Type B pancreatic cell (in vitro differentiated cells): ENCODE data around the gene QPCT. TPM values are rescaled to one million over a fixed set of nuclear protein-coding genes. Genes with fewer than 3 reads are reported as not detected.
A peak's percentile ranks its signal among the peaks of the same experiment; 100 is the strongest.

Source experiments
- DNase-seq: peaks from one replicate; pipeline ENCODE4 v3.0.0; 2021; ENCODE audit warnings: mixed read lengths; ENCODE audit not compliant: unreplicated experiment; ENCODE audit errors: extremely low spot score
- H3K27ac Mint-ChIP-seq: 2 replicates; pipeline ENCODE4 v1.8.0; 2021; ENCODE audit warnings: mild to moderate bottlenecking, mixed read lengths
- H3K27me3 Mint-ChIP-seq: 2 replicates; pipeline ENCODE4 v1.8.0; 2021; ENCODE audit warnings: mixed read lengths
- H3K36me3 Mint-ChIP-seq: 2 replicates; pipeline ENCODE4 v1.8.0; 2021; ENCODE audit warnings: mixed read lengths
- H3K4me1 Mint-ChIP-seq: one replicate; pipeline ENCODE4 v1.8.0; 2021; ENCODE audit warnings: mixed read lengths; ENCODE audit not compliant: unreplicated experiment
- H3K4me3 Mint-ChIP-seq: 2 replicates; pipeline ENCODE4 v1.8.0; 2021; ENCODE audit warnings: mild to moderate bottlenecking, mixed read lengths
- H3K9me3 Mint-ChIP-seq: 2 replicates; pipeline ENCODE4 v1.8.0; 2021; ENCODE audit warnings: mixed read lengths
- CTCF ChIP-seq: fragments of 200-600 bp; sonication (generic); conservative IDR thresholded peaks from 2 replicates; pipeline ENCODE4 v1.5.0; 2021; ENCODE audit warnings: antibody characterized with exemption, mild to moderate bottlenecking
- total RNA-seq: library from RNA; stranded (reverse); gene quantifications from 2 replicates; pipeline ENCODE4 v1.2.1, GENCODE V29; 2021; ENCODE audit warnings: low replicate concordance

QPCT gene
- total RNA-seq, 1 donor from 2014 or later = 0.72 TPM

- Mint-ChIP-seq H3K36me3 (no peaks in the 10 kb centered on the region), H3K27ac (no peak overlapping the region), H3K27me3 (no peaks in the 10 kb centered on the region), H3K4me3 (no peak overlapping the region), H3K9me3 (peaks cover 3% of the 10 kb centered on the region), H3K4me1 (no peaks in the 10 kb centered on the region)
- no peak for DNase-seq
- TF ChIP-seq CTCF = no peak
These were observed 23.6 kb downstream of the QPCT start for GRCh38 chr2:37367984-37368383.

- no peaks in the 10 kb centered on the region for H3K36me3 Mint-ChIP-seq
- DNase-seq = no peak
- no peak overlapping the region for H3K4me3 Mint-ChIP-seq
- peaks cover 3% of the 10 kb centered on the region for H3K27me3 Mint-ChIP-seq
- H3K9me3 Mint-ChIP-seq = peaks cover 3% of the 10 kb centered on the region
- peaks cover 1% of the 10 kb centered on the region for H3K4me1 Mint-ChIP-seq
- no peak for TF ChIP-seq CTCF
- no peak overlapping the region for H3K27ac Mint-ChIP-seq
These were observed 26.2 kb downstream of the QPCT start for GRCh38 chr2:37370666-37371065.

- Mint-ChIP-seq H3K4me1 (peaks cover 12% of the 10 kb centered on the region), H3K27me3 (peaks cover 3% of the 10 kb centered on the region), H3K9me3 (peaks cover 3% of the 10 kb centered on the region), H3K36me3 (no peaks in the 10 kb centered on the region), H3K27ac (no peak overlapping the region), H3K4me3 (no peak overlapping the region)
- no peak for TF ChIP-seq CTCF
- DNase-seq = no peak
These were observed 27.6 kb downstream of the QPCT start for GRCh38 chr2:37372000-37372399.

- Mint-ChIP-seq H3K4me3 (peak overlapping the region; percentile 29), H3K36me3 (no peaks in the 10 kb centered on the region), H3K27ac (peak overlapping the region; percentile 27), H3K4me1 (peaks cover 13% of the 10 kb centered on the region), H3K9me3 (peaks cover 3% of the 10 kb centered on the region), H3K27me3 (peaks cover 5% of the 10 kb centered on the region)
- no peak for DNase-seq
- TF ChIP-seq CTCF = no peak
These were observed 31.4 kb downstream of the QPCT start for GRCh38 chr2:37375741-37376288.

- Mint-ChIP-seq H3K27ac (peak overlapping the region; percentile 71), H3K36me3 (no peaks in the 10 kb centered on the region), H3K27me3 (peaks cover 5% of the 10 kb centered on the region), H3K4me3 (no peak overlapping the region), H3K4me1 (peaks cover 13% of the 10 kb centered on the region), H3K9me3 (peaks cover 3% of the 10 kb centered on the region)
- no peak for TF ChIP-seq CTCF
- DNase-seq = no peak
These were observed 32.2 kb downstream of the QPCT start for GRCh38 chr2:37376421-37377186.
